OCI-LY7 (cell line): ENCODE results near the gene ARVCF. TPM values are rescaled to one million over a fixed set of nuclear protein-coding genes. Genes with fewer than 3 reads are reported as not detected.

ENCODE experiments used
- BruUV-seq: library from RNA; stranded (reverse); fragments of 400-500 nt; replicated peaks from 2 replicates; lab custom pipeline; 2021; lab: Mats Ljungman, UMichigan
- CTCF ChIA-PET: fragments of 300-600 bp; sonication (Branson Sonifier 250); formaldehyde crosslinking; loops from one replicate; lab custom pipeline; 2022; ENCODE audit warnings: antibody characterized with exemption; ENCODE audit not compliant: unreplicated experiment; lab: Charles Lee
- POLR2A ChIA-PET: fragments of 300-600 bp; sonication (Branson Sonifier 250); formaldehyde crosslinking; loops from one replicate; lab custom pipeline; 2022; ENCODE audit warnings: antibody characterized with exemption; lab: Charles Lee
- DNase-seq: peaks from one replicate; pipeline ENCODE4 v3.0.0-alpha.2; 2015; ENCODE audit warnings: low spot score
- H2AFZ ChIP-seq: fragments of 200-600 bp; sonication (generic), shearing (Covaris generic); 2 replicates; pipeline ENCODE4 v1.6.1; 2014; ENCODE audit warnings: mild to moderate bottlenecking, antibody characterized with exemption, low read length, moderate library complexity
- H3K27ac ChIP-seq: fragments of 200-600 bp; sonication (generic); 2 replicates; pipeline ENCODE4 v1.5.1; 2014; ENCODE audit warnings: mixed run types, low read depth, mild to moderate bottlenecking, moderate library complexity, low read length, inconsistent platforms; ENCODE audit not compliant: poor library complexity, severe bottlenecking
- H3K36me3 ChIP-seq: fragments of 200-600 bp; sonication (generic); 2 replicates; pipeline ENCODE4 v1.6.1; 2014; ENCODE audit warnings: mild to moderate bottlenecking, antibody characterized with exemption, low read length, moderate library complexity, mixed read lengths; ENCODE audit not compliant: insufficient read depth
- H3K4me1 ChIP-seq: fragments of 200-600 bp; sonication (generic); 2 replicates; pipeline ENCODE4 v1.5.1; 2014; ENCODE audit warnings: mild to moderate bottlenecking, low read length; ENCODE audit not compliant: insufficient read depth, poor library complexity, severe bottlenecking
- H3K4me2 ChIP-seq: fragments of 200-600 bp; sonication (generic); 2 replicates; pipeline ENCODE4 v1.6.1; 2014; ENCODE audit warnings: mild to moderate bottlenecking, low read length
- H3K4me3 ChIP-seq: fragments of 200-600 bp; sonication (generic); 2 replicates; pipeline ENCODE4 v1.5.1; 2014; ENCODE audit warnings: mild to moderate bottlenecking, low read depth, low read length; ENCODE audit not compliant: poor library complexity, severe bottlenecking
- H3K79me2 ChIP-seq: fragments of 200-600 bp; sonication (generic); 2 replicates; pipeline ENCODE4 v1.6.1; 2016; ENCODE audit warnings: low read depth, mild to moderate bottlenecking, low read length, moderate library complexity, mixed read lengths; ENCODE audit not compliant: insufficient read depth
- H3K9me2 ChIP-seq: fragments of 200-600 bp; sonication (generic); 2 replicates; pipeline ENCODE4 v1.6.1; 2016; ENCODE audit warnings: mild to moderate bottlenecking, low read length, mixed read lengths; ENCODE audit not compliant: insufficient read depth
- H3K9me3 ChIP-seq: fragments of 200-600 bp; sonication (generic); 2 replicates; pipeline ENCODE4 v1.6.1; 2014; ENCODE audit warnings: mild to moderate bottlenecking, mixed run types, low read length, mixed read lengths
- H4K20me1 ChIP-seq: fragments of 200-600 bp; sonication (generic); 2 replicates; pipeline ENCODE4 v1.6.1; 2014; ENCODE audit warnings: mild to moderate bottlenecking, antibody characterized with exemption, low read length, moderate library complexity, mixed read lengths; ENCODE audit not compliant: insufficient read depth
- EZH2phosphoT487 ChIP-seq: fragments of 200-600 bp; sonication (generic); IDR thresholded peaks from 2 replicates; pipeline ENCODE4 v1.6.1; 2018; ENCODE audit warnings: low read depth, borderline replicate concordance, mild to moderate bottlenecking, mixed run types, antibody characterized with exemption, low read length, moderate library complexity, mixed read lengths
- intact Hi-C: fragments of 100-400 bp; cut with micrococcal nuclease; formaldehyde crosslinking; loops from one replicate; pipeline ENCODE4 v1.10.0; 2022; ENCODE audit not compliant: unreplicated experiment
- total RNA-seq, 2 experiments: library from RNA; depleted of rRNA in 1 of 2; stranded (reverse); fragments of >200 nt in 1 of 2; shearing (Covaris generic) in 1 of 2; gene quantifications; 2 replicates each; pipeline ENCODE4 v1.2.3, GENCODE V29; 2014 to 2022
- TF ChIP-seq, protein P1 (sequence below): fragments of 200-600 bp; sonication (generic); conservative IDR thresholded peaks from 2 replicates; pipeline ENCODE4 v1.5.1; 2014; ENCODE audit warnings: mild to moderate bottlenecking, antibody characterized with exemption, low read length, moderate library complexity, mixed read lengths

ARVCF gene
- total RNA-seq, 2 experiments from 2014 or later: 2.9 to 3.8 TPM

DNA sequence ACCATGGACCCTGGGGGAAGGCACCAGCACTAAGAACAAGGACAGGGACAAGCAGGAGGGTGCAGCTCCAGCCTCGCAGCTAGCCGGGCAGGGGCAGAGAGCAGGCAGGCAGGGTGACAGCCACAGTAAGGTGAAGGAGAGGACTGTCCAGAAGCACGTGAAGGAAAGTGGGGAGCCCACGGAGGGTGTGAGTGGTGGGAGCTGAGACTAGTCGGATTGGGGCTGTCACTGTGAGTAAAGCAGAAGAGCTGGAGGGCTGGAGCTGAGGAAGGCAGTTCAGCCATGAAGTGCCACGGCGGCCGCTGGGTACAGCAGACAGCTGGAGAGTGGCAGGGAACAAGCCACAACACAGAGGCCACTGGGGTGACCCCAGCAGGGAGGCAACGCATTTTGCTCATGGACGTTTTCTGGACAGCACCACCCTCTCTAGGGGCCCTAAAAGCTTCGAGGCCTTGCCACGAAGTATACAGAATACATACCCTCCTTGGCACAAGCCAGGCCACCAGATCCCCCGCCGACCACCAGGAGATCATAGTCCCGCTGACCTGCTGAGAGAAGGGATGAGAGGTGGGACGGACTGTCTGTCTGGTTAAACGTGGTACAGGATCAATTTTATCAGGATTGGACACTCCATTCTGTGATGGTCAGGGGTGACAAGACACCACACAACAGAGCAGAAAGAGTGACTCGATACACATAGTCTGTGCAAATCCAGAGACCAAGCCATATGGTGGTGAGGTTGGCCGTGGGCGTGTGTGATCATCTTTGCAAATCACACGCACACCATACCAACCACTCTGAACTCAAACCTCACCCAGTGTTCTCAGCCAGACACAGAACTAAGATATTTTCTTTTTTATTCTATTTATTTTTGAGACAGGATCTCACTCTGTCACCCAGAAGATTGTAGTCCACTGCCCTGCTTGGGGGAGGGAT, 85.8 kb downstream of the ARVCF start:
- Histone ChIP-seq H3K9me3 (no peaks in the 10 kb centered on the region), H2AFZ (no peak overlapping the region), H3K4me1 (no peaks in the 10 kb centered on the region), H3K36me3 (no peaks in the 10 kb centered on the region; the same call in 1 of the 2 replicates), H3K4me2 (no peak overlapping the region), H4K20me1 (no peaks in the 10 kb centered on the region), H3K9me2 (no peaks in the 10 kb centered on the region), H3K27ac (no peak overlapping the region), H3K4me3 (no peak overlapping the region), H3K79me2 (no peaks in the 10 kb centered on the region)
- DNase-seq: no peak
- POLR2A ChIA-PET: no interaction called here
- no TSS peak for BruUV-seq
- TF ChIP-seq, protein P1, sequence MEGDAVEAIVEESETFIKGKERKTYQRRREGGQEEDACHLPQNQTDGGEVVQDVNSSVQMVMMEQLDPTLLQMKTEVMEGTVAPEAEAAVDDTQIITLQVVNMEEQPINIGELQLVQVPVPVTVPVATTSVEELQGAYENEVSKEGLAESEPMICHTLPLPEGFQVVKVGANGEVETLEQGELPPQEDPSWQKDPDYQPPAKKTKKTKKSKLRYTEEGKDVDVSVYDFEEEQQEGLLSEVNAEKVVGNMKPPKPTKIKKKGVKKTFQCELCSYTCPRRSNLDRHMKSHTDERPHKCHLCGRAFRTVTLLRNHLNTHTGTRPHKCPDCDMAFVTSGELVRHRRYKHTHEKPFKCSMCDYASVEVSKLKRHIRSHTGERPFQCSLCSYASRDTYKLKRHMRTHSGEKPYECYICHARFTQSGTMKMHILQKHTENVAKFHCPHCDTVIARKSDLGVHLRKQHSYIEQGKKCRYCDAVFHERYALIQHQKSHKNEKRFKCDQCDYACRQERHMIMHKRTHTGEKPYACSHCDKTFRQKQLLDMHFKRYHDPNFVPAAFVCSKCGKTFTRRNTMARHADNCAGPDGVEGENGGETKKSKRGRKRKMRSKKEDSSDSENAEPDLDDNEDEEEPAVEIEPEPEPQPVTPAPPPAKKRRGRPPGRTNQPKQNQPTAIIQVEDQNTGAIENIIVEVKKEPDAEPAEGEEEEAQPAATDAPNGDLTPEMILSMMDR: no peak
- TF ChIP-seq EZH2phosphoT487: no peak
- CTCF ChIA-PET: no interaction called here
- intact Hi-C loops: no loop called here

DNA sequence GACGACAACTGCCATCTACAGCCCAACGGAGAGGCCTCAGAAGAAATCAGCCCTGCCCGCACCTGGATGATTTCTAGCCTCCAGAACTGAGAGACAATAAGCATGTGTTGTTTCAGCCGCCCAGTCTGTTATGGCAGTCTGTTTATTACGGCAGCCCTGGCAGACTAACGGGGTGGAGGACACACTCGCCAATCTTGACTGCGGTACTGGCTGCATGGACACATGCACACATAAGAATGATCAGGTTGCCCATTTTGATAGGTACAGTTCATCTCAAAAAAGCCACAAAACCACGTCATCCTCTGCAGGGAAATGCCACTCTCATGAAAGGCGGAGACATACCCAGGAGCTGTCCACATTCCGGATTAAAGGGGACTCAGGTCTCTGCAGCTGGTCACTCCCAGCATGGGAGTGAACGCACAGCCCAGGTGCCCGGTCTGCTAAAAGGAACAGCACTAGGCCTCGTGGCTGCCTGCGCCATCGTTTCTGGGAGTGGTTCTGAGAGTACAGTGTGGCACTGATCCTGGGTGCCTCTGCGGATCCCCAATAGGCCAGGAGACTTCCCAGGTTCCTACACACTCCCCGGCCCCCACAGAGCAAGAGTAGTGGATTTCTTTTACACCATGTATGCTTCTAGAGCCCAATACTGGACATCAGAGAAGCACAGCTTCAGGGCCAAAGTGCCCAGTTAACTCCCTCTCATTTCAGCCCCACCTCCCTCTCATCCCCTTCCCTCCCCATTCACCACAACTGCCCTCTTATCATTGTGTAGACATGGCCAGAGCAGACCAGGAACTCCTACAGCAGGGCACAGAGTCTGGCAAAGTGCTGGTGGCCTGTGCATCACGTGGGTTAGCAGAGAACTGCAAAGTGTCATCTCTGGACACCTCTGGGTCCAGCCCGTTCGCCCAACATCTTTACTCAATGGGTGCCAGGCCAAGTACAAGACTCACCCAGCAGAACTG, 86.8 kb downstream of the ARVCF start:
- ChIA-PET CTCF (no interaction called here), POLR2A (interaction anchor here (0.7 kb wide), 2 partner anchors 138 to 226 kb away, joined by 3 to 4 read pairs; no protein-coding TSS in a partner anchor)
- Histone ChIP-seq H4K20me1 (no peaks in the 10 kb centered on the region), H3K4me3 (no peak overlapping the region), H3K4me2 (no peak overlapping the region), H3K4me1 (no peaks in the 10 kb centered on the region), H3K79me2 (no peaks in the 10 kb centered on the region), H3K36me3 (no peaks in the 10 kb centered on the region), H2AFZ (no peak overlapping the region), H3K9me2 (no peaks in the 10 kb centered on the region), H3K27ac (no peak overlapping the region), H3K9me3 (no peaks in the 10 kb centered on the region)
- TF ChIP-seq, protein P1: no peak
- TF ChIP-seq EZH2phosphoT487: no peak
- no TSS peak for BruUV-seq
- intact Hi-C loops: no loop called here
- DNase-seq: no peak
